ENCODE data around the gene CDK5RAP2. TPM values are rescaled to one million over a fixed set of nuclear protein-coding genes. Genes with fewer than 3 reads are reported as not detected.

The CDK5RAP2 gene
- polyA plus RNA-seq, 1 donor (not counting 4 experiments of a cell fraction or from before 2014, with no cell fraction given): 22.4 TPM

DNA sequence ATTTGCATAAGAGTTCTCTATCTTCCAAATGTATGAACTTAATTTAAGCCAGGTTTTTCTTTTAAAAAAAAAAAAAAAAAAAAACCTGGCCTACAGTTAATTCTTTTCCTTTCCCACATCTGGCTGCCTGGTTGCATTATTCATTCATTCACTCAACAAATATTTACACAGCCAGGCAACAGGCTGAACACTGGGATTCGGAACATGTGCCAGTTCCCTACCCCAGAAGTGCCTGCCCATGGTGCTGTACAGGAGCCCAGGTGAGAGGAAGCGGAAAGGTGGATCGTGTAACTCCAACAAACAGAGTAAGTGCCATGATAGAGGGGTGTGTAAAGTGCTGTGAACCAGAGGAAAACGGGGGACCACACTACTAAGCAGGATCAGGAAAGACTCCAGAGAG is 93.6 kb downstream of the CDK5RAP2 start:
- TF ChIP-seq, protein P1, sequence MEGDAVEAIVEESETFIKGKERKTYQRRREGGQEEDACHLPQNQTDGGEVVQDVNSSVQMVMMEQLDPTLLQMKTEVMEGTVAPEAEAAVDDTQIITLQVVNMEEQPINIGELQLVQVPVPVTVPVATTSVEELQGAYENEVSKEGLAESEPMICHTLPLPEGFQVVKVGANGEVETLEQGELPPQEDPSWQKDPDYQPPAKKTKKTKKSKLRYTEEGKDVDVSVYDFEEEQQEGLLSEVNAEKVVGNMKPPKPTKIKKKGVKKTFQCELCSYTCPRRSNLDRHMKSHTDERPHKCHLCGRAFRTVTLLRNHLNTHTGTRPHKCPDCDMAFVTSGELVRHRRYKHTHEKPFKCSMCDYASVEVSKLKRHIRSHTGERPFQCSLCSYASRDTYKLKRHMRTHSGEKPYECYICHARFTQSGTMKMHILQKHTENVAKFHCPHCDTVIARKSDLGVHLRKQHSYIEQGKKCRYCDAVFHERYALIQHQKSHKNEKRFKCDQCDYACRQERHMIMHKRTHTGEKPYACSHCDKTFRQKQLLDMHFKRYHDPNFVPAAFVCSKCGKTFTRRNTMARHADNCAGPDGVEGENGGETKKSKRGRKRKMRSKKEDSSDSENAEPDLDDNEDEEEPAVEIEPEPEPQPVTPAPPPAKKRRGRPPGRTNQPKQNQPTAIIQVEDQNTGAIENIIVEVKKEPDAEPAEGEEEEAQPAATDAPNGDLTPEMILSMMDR (optimal IDR thresholded peaks at IDR 0.05 in 1 of 3, IDR thresholded peaks at IDR 0.05 in 1 of 3, conservative IDR thresholded peaks at IDR 0.05 in 1 of 3; ENCODE audit: extremely low read depth in 1 of 3, insufficient read depth in 2 of 3, low read length in 3 of 3): no peak
- H3K4me3 ChIP-seq (ENCODE audit: control insufficient read depth in 2 of 3, extremely low read depth in 1 of 3, insufficient read depth in 2 of 3, low read depth in 1 of 3, low read length in 3 of 3): no peak overlapping the region
- FAIRE-seq: no peak
- H3K27me3 ChIP-seq (ENCODE audit: control insufficient read depth, extremely low read depth, insufficient read depth, low read length): no peaks in the 10 kb centered on the region
- peaks cover 15 to 16% of the 10 kb centered on the region in 2 experiments for H3K36me3 ChIP-seq (ENCODE audit: control insufficient read depth in 2 of 2, extremely low read depth in 1 of 2, insufficient read depth in 2 of 2, low read length in 2 of 2)
- H2AFZ ChIP-seq (ENCODE audit: control insufficient read depth, low read length): no peak overlapping the region
- H3K79me2 ChIP-seq (ENCODE audit: control insufficient read depth, insufficient read depth, low read length): no peaks in the 10 kb centered on the region
- no peak overlapping the region for H3K4me2 ChIP-seq (ENCODE audit: control insufficient read depth, extremely low read depth, insufficient read depth, low read depth, low read length)
- dilution Hi-C loops (cut with MboI; ENCODE audit: extremely low pct_ligation_motif_present, low sequenced_read_pairs): no loop called here
- no peak overlapping the region for H3K27ac ChIP-seq (ENCODE audit: control insufficient read depth, insufficient read depth, low read length)
- no peaks in the 10 kb centered on the region for H4K20me1 ChIP-seq (ENCODE audit: control insufficient read depth, extremely low read depth, insufficient read depth, low read length)
- no peaks in the 10 kb centered on the region for H3K9me3 ChIP-seq (ENCODE audit: control insufficient read depth, low read depth, low read length)
- H3K9me1 ChIP-seq (ENCODE audit: control insufficient read depth, extremely low read depth, insufficient read depth, low read length): no peaks in the 10 kb centered on the region
- no peak for DNase-seq (ENCODE audit: low read depth, low spot score)
- H3K9ac ChIP-seq (ENCODE audit: control insufficient read depth, extremely low read depth, insufficient read depth, low read length): no peak overlapping the region
- H3K4me1 ChIP-seq (ENCODE audit: control insufficient read depth, extremely low read depth, insufficient read depth, low read length): no peaks in the 10 kb centered on the region

DNA sequence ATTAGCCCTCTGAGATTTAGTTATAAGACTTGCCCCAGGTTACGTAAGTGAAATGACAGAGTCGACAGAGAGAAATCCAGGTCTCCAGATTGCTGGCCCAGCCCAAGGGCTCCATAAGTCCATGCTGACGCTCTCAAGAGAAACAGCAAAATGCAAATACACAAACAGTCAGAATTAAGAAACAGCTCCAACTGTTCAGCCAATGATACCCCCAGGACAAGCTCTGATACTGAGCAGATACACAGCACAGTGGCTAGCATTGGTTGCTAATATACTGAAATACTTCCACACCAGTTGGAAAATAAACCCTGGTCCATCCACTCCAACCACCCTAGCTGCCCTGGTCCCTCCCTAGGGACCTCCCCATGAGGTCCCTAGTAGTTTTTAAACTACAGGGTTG is 94.2 kb downstream of the CDK5RAP2 start:
- Histone ChIP-seq H3K27ac (ENCODE audit: control insufficient read depth, insufficient read depth, low read length) (no peak overlapping the region), H4K20me1 (ENCODE audit: control insufficient read depth, extremely low read depth, insufficient read depth, low read length) (no peaks in the 10 kb centered on the region), H2AFZ (ENCODE audit: control insufficient read depth, low read length) (no peak overlapping the region), H3K27me3 (ENCODE audit: control insufficient read depth, extremely low read depth, insufficient read depth, low read length) (no peaks in the 10 kb centered on the region), H3K4me3 (ENCODE audit: control insufficient read depth in 2 of 3, extremely low read depth in 1 of 3, insufficient read depth in 2 of 3, low read depth in 1 of 3, low read length in 3 of 3) (no peak overlapping the region), H3K9me3 (ENCODE audit: control insufficient read depth, low read depth, low read length) (no peaks in the 10 kb centered on the region), H3K79me2 (ENCODE audit: control insufficient read depth, insufficient read depth, low read length) (no peaks in the 10 kb centered on the region), H3K9me1 (ENCODE audit: control insufficient read depth, extremely low read depth, insufficient read depth, low read length) (no peaks in the 10 kb centered on the region), H3K4me2 (ENCODE audit: control insufficient read depth, extremely low read depth, insufficient read depth, low read depth, low read length) (no peak overlapping the region), H3K9ac (ENCODE audit: control insufficient read depth, extremely low read depth, insufficient read depth, low read length) (no peak overlapping the region), H3K36me3 (ENCODE audit: control insufficient read depth in 2 of 2, extremely low read depth in 1 of 2, insufficient read depth in 2 of 2, low read length in 2 of 2) (peaks cover 15 to 16% of the 10 kb centered on the region in 2 experiments), H3K4me1 (ENCODE audit: control insufficient read depth, extremely low read depth, insufficient read depth, low read length) (peaks cover 2% of the 10 kb centered on the region)
- TF ChIP-seq EZH2 (IDR thresholded peaks at IDR 0.05; ENCODE audit: low read length): no peak
- TF ChIP-seq, protein P1 (optimal IDR thresholded peaks at IDR 0.05 in 1 of 3, IDR thresholded peaks at IDR 0.05 in 1 of 3, conservative IDR thresholded peaks at IDR 0.05 in 1 of 3; ENCODE audit: extremely low read depth in 1 of 3, insufficient read depth in 2 of 3, low read length in 3 of 3): no peak
- FAIRE-seq (no peak), DNase-seq (ENCODE audit: low read depth, low spot score) (no peak)
- dilution Hi-C loops (cut with MboI; ENCODE audit: extremely low pct_ligation_motif_present, low sequenced_read_pairs): no loop called here
